Heart right ventricle (tissue), 16 donors: Measurements from ENCODE around the gene BTC. TPM values are rescaled to one million over a fixed set of nuclear protein-coding genes. Genes with fewer than 3 reads are reported as not detected.

Source experiments
- ATAC-seq, 8 donors: fragments of 200-7000 bp; cut with Tn5 transposase; one replicate each; pipeline ENCODE4 v1.9.1; 2020; ENCODE audit warnings: mild to moderate bottlenecking in 8 of 8, moderate library complexity in 8 of 8, moderate number of reproducible peaks in 1 of 8
- DNase-seq, 2 donors: peaks; one replicate each; pipeline ENCODE4 v3.0.0-alpha.2; 2020
- H3K27ac ChIP-seq, 10 donors: fragments of 200-600 bp; sonication (generic) in 2 of 10; one replicate each; pipeline versions ENCODE4 v1.5.0 to v1.8.0; 2020 to 2022; ENCODE audit warnings: mild to moderate bottlenecking in 3 of 10
- H3K27me3 ChIP-seq, 7 donors: fragments of 200-600 bp; one replicate each; pipeline ENCODE4 v1.8.0; 2021 to 2022; ENCODE audit warnings: mild to moderate bottlenecking in 2 of 7
- H3K36me3 ChIP-seq, 9 donors: fragments of 200-600 bp; sonication (generic) in 1 of 9; one replicate each; pipeline versions ENCODE4 v1.5.0 to v1.8.0; 2020 to 2022; ENCODE audit warnings: mild to moderate bottlenecking in 2 of 9
- H3K4me1 ChIP-seq, 9 donors: fragments of 200-600 bp; sonication (generic) in 1 of 9; one replicate each; pipeline versions ENCODE4 v1.5.0 to v1.8.0; 2020 to 2022; ENCODE audit warnings: mild to moderate bottlenecking in 4 of 9
- H3K4me3 ChIP-seq, 10 donors: fragments of 200-600 bp; sonication (generic) in 2 of 10; one replicate each; pipeline versions ENCODE4 v1.5.0 to v1.8.0; 2020 to 2022; ENCODE audit warnings: mild to moderate bottlenecking in 7 of 10, moderate library complexity in 2 of 10
- H3K9me3 ChIP-seq, 11 donors: fragments of 200-600 bp in 10 of 11; sonication (generic) in 2 of 11; one replicate each; pipeline versions ENCODE4 v1.5.0 to v1.8.0; 2013 to 2022; ENCODE audit warnings: mild to moderate bottlenecking in 2 of 11, control low read depth in 1 of 11, moderate library complexity in 1 of 11
- CTCF ChIP-seq, 9 donors: fragments of 200-600 bp; sonication (generic) in 2 of 9; IDR thresholded peaks; one replicate each; pipeline versions ENCODE4 v1.5.0 to v1.8.0; 2021 to 2022; ENCODE audit warnings: antibody characterized with exemption in 9 of 9, mild to moderate bottlenecking in 5 of 9, moderate library complexity in 1 of 9
- WGBS, 2 donors: extraction: QIAGEN DNeasy Blood & Tissue Kit; methylation state at CpG; one replicate each; pipeline ENCODE4 v1.1.7; 2013; ENCODE audit warnings: inconsistent platforms in 1 of 2; 5-methylcytosine and 5-hydroxymethylcytosine counted together
- intact Hi-C, 10 donors: fragments of 100-400 bp; cut with DNase I; formaldehyde crosslinking; loops; one replicate each; pipeline versions ENCODE4 v1.11.1 to v1.14.2; 2022
- polyA plus RNA-seq, 2 donors: library from polyadenylated mRNA; stranded (reverse); fragments of 200-250 nt; gene quantifications; one replicate each; pipeline ENCODE4 v1.2.3, GENCODE V29; 2013
- total RNA-seq, 10 donors: library from RNA; stranded (reverse); fragmentation: NEBNext Ultra II Directional in 3 of 10; extraction: Animal tissue kit (Norgen Biotek cat#: 25700) in 3 of 10; gene quantifications; one replicate each; pipeline versions ENCODE4 v1.2.1 to v1.2.4, GENCODE V29; 2021 to 2023
- donor health status: Arrhythmogenic right ventricular cardiomyopathy.
- donor health status: ischemic (EF 13 %, LVEDD 7.1; RV severe dilation, severe dysfunction).
- donor health status: healthy with polysubstance abuse.
- donor health status: DM: no; HTN: yes; CAD: no.
- donor health status: DM: no; HTN: no; CAD: no.
- donor health status: ischemic (EF 25% LVEDD 6.9; RV normal size, moderate dysfunction).
- donor health status: ischemic (EF 25% LVEDD 5.7; RV mildly dilated, moderate dysfunction).
- donor health status: healthy.
- donor health status: DM: yes; HTN: yes; CAD: no.
- donor health status: Ischemic cardiomyopathy.
- donor health status: ischemic (EF 35%, LVEDD 5.7; RV mildly dilated, moderate dysfunction).
- donor health status: nonischemic (EF 11% LVEDD 7.7; RV severe dilation, severe dysfunction).
- donor health status: DM: yes; HTN: yes; CAD: no.
- donor health status: PGD.
- donor health status: ischemic (EF 29% LVEDD 5.4; RV normal size, mild dysfunction).
- donor health status: nonischemic (EF 23%, LVEDD 6.1; RV moderate dilation, normal function).

Gene BTC
- total and polyA plus RNA-seq, 12 donors: 0.03 to 0.88 (median 0.26) TPM; not detected in 1

GRCh38 chr4:74805601-74806000, 11.3 kb upstream of the BTC start:
- Histone ChIP-seq H3K36me3 (no peaks in the 10 kb centered on the region), H3K4me1 (no peaks in the 10 kb centered on the region), H3K9me3 (peaks cover 0 to 5% (median 0%) of the 10 kb centered on the region in 11 donors), H3K27ac (no peak overlapping the region), H3K4me3 (no peak overlapping the region), H3K27me3 (no peaks in the 10 kb centered on the region)
- intact Hi-C loops: no loop called here
- 72 to 82% methylated on average over 2 of the region's 2 CpGs for WGBS, 2 donors
- DNase-seq (no peak), ATAC-seq (no peak)
- no peak for TF ChIP-seq CTCF (IDR thresholded peaks at IDR 0.05)

GRCh38 chr4:74800310-74800709, 6.0 kb upstream of the BTC start:
- DNase-seq: no peak
- H3K9me3 ChIP-seq: no peaks in the 10 kb centered on the region
- H3K4me1 ChIP-seq: no peaks in the 10 kb centered on the region
- H3K27me3 ChIP-seq: peaks cover 0 to 12% (median 0%) of the 10 kb centered on the region in 7 donors
- intact Hi-C loops: no loop called here
- H3K36me3 ChIP-seq: no peaks in the 10 kb centered on the region
- no peak for TF ChIP-seq CTCF (IDR thresholded peaks at IDR 0.05)
- H3K27ac ChIP-seq: no peak overlapping the region
- no peak for ATAC-seq
- WGBS, 2 donors: 73 to 76% methylated on average over 3 of the region's 3 CpGs
- H3K4me3 ChIP-seq: no peak overlapping the region

GRCh38 chr4:74796631-74797030, 2.3 kb upstream of the BTC start:
- H3K27ac ChIP-seq: no peak overlapping the region
- intact Hi-C loops: no loop called here
- H3K4me1 ChIP-seq: peaks cover 0 to 12% (median 0%) of the 10 kb centered on the region in 9 donors
- no peak for ATAC-seq
- no peak for TF ChIP-seq CTCF (IDR thresholded peaks at IDR 0.05)
- WGBS, 2 donors: 77 to 84% methylated on average over 4 of the region's 4 CpGs
- DNase-seq: no peak
- no peaks in the 10 kb centered on the region for H3K36me3 ChIP-seq
- peaks cover 0 to 48% (median 15%) of the 10 kb centered on the region in 7 donors for H3K27me3 ChIP-seq
- H3K9me3 ChIP-seq: no peaks in the 10 kb centered on the region
- no peak overlapping the region for H3K4me3 ChIP-seq

- H3K27ac ChIP-seq: peak overlapping the region in 1 of 10 donors; percentile 31
These were observed 454 bp downstream of the BTC start for GRCh38 chr4:74793757-74794381.

More at GRCh38 chr4:74793757-74794381, 454 bp downstream of the BTC start:
- Histone ChIP-seq H3K9me3 (no peaks in the 10 kb centered on the region), H3K4me1 (peaks cover 0 to 12% (median 0%) of the 10 kb centered on the region in 9 donors), H3K4me3 (peak overlapping the region; percentile 11 to 66 (median 54)), H3K36me3 (no peaks in the 10 kb centered on the region), H3K27me3 (peaks cover 0 to 53% (median 30%) of the 10 kb centered on the region in 7 donors)
- intact Hi-C loops: no loop called here
- WGBS, 2 donors: 1% methylated on average over 42 of the region's 42 CpGs
- TF ChIP-seq CTCF (IDR thresholded peaks at IDR 0.05): no peak
- peak; percentile 20 to 91 (median 62) for ATAC-seq
- peak; percentile 9 to 15 for DNase-seq
